Measurements from ENCODE around the gene SNIP1.
"Not testable (repeated sequence)": the region's sequence is repeated elsewhere in the genome, so short reads cannot be mapped to it uniquely, and the experiment has no call there.

Gene SNIP1, protein sequence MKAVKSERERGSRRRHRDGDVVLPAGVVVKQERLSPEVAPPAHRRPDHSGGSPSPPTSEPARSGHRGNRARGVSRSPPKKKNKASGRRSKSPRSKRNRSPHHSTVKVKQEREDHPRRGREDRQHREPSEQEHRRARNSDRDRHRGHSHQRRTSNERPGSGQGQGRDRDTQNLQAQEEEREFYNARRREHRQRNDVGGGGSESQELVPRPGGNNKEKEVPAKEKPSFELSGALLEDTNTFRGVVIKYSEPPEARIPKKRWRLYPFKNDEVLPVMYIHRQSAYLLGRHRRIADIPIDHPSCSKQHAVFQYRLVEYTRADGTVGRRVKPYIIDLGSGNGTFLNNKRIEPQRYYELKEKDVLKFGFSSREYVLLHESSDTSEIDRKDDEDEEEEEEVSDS

DNA sequence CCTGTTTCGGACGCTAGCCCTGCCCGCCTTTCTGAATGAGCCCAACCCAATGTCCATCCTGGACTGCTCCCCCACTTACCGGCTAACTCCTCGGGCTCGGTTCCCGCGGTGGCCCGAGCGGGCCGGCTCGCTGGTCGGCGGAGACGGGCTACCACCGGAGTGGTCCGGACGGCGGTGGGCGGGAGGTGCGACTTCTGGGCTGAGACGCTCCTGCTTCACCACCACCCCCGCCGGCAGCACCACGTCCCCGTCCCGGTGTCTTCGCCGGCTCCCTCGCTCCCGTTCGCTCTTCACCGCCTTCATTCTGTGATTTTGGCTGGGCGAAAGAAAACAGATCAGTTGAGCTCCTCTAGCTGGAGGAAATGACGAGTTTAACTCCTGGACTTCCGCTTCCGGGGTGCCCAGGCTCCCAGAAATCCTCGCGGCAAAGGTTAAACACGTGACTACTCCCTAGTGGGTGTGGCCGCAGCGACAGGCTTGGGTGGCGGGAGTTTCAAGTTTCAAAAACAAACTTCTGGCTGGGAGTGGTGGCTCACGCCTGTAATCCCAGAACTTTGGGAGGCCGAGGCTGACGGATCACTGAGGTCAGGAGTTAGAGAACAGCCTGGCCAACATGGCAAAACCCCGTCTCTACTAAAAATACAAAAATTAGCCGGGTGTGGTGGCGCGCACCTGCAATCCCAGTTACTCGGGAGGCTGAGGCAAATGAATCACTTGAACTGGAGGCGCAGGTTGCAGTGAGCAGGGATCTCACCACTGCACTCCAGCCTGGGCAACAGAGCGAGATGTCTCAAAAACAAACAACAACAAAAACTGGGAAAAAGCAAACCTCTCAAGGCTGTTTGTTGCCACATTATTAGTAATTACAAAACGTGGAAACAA, at the start of gene SNIP1:
Gene SNIP1, minus strand, starts transcription at position 367 of the 882 bp plus-strand sequence. Its CDS starts 64 bp downstream, at position 303.
- DNase-seq, result peak; percentile 94

DNA sequence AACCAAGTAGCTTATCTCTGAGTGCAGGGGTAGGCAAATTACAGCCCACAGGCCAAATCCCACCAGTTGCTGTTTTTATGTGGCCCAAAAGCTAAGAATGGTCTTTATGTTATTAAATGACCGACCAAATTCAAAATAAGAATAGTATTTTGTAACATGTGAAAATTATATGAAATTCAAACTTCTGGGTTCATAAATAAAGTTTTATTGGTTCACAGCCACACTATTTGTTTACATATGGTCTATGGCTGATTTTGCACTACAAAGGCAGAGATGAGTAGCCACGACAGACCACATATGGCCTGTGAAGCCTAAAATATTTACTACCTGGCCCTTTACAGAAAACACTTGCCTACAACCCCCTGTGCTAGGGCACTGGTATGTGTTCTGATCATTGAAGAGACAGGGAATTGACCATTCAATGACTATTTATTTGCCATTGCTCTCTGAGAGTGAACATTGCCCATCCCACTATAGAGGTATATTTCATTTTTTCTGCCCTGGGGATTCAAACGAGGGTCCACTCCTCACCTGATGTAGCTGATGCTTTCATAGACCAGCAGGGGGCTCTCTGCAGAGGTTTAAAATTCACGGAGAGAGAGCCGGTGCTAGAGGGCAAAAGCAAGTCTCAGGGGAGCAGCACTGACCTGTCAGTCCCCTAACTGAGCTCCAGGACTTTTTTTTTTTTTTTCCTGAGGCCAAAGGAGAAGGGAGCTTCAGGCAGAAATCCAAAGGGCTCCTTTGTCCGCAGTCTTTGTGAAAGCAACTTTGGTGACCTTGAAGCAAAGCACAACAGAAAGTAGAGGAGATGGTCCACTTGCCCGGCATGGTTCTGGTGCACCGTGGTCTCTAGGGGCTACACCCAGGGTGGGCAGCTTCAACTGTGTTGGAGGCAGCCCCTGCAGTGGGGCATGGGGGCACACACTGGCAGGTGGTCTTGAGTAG, 48.9 kb upstream of the SNIP1 start:
- DNase-seq, result peak; percentile 54

GRCh38 chr1:37601441-37601840, 47.3 kb upstream of the SNIP1 start:
- DNase-seq, result no peak

GRCh38 chr1:37599940-37600339, 45.8 kb upstream of the SNIP1 start:
- DNase-seq, result no peak

- no peak for DNase-seq
Observed at GRCh38 chr1:37596182-37596667, 42.1 kb upstream of the SNIP1 start.

DNA sequence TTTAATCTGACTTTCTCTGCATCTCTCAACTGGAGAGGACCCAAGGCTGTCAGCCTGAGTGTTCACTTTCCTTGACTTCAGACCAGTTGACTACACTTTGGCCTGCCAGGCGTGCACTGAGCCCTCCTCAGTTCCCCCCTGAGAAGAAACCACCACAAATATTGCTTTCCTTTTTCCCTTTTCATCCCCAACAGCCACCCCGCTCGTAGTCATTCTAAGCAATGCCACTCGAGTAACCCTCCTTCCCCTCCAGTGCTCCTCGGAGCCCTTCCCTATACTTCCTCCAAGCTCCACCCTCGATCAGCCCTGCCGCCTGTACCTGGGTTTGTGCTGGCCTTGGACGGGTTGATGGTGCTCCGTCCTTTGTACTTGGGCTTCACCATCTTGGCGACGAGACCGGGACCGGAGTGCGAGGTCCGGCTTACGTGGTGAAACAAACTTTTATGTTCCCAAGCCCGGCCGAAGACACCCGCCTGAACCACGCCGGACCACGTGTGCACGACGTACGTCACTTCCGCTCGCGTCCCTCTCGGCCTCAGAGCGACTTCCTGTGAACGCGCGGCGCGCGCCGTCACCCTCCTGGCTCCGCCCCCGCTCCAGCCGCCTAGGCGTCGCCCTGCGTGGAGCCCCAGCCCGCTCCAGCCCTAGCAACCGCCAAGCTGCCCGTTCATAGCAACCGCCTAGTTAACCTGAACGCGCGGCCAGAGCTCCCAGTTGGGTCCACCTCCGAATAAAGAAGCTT, 41.5 kb upstream of the SNIP1 start, which contains the start of gene GNL2:
Gene GNL2, minus strand, starts transcription at position 498 of the 742 bp plus-strand sequence. Its CDS starts 115 bp downstream, at position 383.
- peak; percentile 98 for DNase-seq

DNA sequence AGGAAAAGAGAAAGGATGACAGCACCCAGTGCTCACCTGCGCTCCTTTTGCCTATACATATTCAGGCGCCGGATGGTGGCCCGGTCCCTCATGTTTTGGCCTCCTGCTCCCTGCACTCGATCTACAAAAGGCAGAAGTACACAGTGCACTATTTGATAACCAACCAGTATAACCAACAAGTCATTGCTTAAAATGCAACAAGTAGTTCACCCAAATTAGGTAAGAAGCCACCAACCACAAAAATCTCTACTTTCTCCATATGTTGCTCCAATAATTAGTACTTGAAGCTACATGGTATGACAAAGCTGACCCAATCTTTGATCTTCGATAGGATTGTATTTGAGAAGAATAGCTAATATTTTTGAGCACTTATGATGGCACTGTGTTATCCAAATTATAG, 39.6 kb upstream of the SNIP1 start:
- DNase-seq, result no peak

GRCh38 chr1:37588939-37589338, 34.8 kb upstream of the SNIP1 start:
- DNase-seq, result peak; percentile 18

- DNase-seq, result not testable (repeated sequence)
Observed at GRCh38 chr1:37584544-37584943, 30.5 kb upstream of the SNIP1 start.

- DNase-seq, result peak; percentile 51
Observed at GRCh38 chr1:37575692-37576091, 21.6 kb upstream of the SNIP1 start.

DNA sequence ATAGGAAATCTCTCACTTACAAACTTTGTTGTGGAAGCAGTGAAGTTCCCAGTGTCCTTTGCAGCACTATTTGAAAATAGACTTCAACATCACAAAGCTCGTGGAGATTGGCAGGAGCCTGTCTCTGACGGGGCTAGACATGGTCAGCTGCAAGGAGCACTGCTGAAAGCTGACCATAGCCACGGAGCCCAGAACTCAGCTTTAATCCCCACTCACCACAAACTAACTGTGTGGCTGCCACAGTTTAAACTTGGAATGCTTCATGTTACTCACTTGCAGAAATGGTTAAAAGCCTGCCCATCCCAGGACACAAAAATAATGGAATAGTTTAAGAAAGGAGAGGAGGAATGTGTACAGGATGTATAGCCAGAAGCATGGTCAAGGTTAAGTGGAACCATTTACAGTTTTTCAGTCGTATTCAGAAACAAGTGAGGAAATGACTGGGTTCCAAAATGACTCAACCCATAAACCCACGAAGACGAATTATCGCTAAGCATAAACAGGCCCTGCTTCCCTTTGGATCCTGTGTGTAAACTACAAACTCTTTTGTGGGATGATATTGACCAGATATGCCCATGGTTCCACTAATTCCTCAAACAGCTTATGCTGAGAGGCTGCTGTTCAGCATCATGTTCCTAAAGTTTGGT, 20.9 kb upstream of the SNIP1 start:
- peak; percentile 82 for DNase-seq

DNA sequence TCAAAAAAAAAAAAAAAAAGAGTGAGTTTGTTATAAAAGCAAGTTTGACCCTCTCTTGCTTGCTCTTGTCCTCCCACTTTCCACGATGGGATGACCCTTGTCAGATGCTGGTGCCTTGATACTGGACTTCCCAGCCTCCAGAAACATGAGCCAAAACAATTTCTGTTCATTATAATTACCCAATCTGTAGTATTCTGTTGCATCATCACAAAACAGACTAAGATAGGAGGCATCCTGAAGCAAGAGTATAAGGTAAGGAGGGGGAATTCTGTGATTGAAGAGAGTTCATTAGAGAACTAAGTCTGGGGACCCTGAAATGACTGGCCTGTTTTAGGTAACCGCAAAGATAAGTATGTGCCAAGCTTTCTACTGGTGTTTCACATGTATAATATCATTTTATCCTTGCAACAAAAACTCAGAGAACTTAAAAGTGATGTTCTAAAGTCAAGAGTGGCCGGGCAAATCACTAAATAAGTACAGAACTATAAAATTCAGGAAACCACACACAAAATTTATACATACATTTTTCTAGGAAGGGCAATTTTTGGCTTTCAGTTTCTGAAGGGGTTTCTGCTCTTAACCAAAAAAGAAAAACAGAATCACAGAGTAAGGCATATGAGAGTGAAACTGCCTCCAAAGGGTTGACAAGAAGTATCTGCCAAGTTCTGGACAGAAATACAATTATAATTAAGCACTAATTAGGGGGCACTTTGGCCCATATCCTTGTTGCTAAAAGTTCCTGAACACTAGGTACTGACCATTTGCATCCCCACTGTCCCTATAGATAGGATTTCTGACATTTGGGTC, 16.6 kb upstream of the SNIP1 start:
- DNase-seq, result peak; percentile 50

DNA sequence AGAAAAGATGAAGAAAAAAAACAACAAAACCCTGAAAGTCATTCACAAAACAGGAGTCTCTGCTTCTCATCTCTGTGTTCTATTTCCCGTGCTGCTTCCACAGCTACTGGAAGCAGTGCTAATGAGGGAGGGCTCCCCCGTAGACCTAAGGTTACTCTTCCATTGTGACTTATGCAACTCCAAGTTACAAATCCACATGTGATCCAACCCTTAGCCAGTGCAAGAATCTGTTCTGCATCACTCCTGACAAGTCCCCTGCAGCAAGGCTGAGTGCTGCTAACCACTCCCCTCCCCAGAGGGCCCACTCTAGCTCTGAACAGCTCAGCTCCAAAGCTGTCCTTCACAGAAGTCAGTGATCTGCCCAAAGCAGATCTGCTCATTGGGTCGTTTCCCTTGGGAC, 12.9 kb upstream of the SNIP1 start:
- DNase-seq, result no peak

- no peak for DNase-seq
Observed at GRCh38 chr1:37564892-37565291, 10.8 kb upstream of the SNIP1 start.

- DNase-seq, result no peak
Observed at GRCh38 chr1:37562984-37563383, 8.9 kb upstream of the SNIP1 start.

DNA sequence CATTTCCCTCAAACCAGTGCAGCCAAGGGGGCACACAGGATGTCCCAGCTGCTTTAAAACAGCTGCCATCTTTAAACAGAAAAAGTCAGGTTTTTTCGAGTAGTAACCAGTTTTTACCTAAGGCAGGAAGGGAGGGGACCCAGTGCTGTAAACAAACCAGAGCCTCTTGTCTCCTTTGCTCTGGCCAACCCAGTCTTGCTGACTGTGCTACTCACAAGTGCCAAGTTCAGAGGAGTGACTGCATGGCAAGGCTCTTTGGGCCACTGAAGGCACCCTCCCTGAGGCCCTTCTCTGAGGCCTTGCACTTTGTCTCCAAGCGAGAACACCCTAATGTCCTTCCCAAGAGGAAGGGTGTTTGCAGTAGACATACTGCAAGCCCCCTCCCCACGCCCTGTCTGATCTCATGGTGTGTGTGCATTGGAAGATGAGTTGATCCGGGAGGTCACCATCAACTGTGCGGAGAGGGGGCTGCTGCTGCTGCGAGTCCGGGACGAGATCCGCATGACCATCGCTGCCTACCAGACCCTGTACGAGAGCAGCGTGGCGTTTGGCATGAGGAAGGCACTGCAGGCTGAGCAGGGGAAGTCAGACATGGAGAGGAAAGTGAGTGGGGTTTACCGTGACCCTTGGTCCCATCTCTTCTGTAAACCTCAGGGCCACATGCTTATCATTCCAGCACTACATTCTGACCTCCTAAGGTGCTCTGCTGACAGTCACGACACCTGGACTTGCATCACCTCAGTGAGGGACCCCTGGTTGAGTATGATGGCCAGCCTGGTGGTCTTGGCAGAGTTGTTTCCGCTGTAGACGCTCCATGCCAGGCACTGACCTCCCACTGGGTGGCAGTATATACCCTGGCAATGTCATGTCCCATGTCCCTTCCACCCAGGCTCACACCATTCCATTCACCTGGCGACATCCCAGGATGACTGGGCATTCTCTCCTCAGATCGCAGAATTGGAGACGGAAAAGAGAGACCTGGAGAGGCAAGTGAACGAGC, 7.3 kb upstream of the SNIP1 start:
- DNase-seq, result peak; percentile 51

- DNase-seq, result no peak
Observed at GRCh38 chr1:37560401-37561132, 6.5 kb upstream of the SNIP1 start.

GRCh38 chr1:37559957-37560379, 5.9 kb upstream of the SNIP1 start:
- not testable (repeated sequence) for DNase-seq
